GM12878 (cell line): ENCODE results near the gene TACC3. TPM values are rescaled to one million over a fixed set of nuclear protein-coding genes. Genes with fewer than 3 reads are reported as not detected.

ENCODE experiments used
- ATAC-seq: fragments of 200-7000 bp; cut with Tn5 transposase; 3 replicates; pipeline ENCODE4 v1.9.1; 2020; ENCODE audit warnings: mild to moderate bottlenecking, moderate library complexity
- BruUV-seq: library from RNA; stranded (reverse); fragments of 400-500 nt; replicated peaks from 2 replicates; lab custom pipeline; 2021; lab: Mats Ljungman, UMichigan
- CTCF ChIA-PET: fragments of 300-600 bp; sonication (Branson Sonifier 250); formaldehyde crosslinking; extraction: SDS; loops from one replicate; lab custom pipeline; 2021; ENCODE audit warnings: inconsistent platforms; lab: Yijun Ruan, JAX
- POLR2A ChIA-PET: fragments of 350-600 bp; formaldehyde crosslinking; extraction: SDS; loops from one replicate; lab custom pipeline; 2021; ENCODE audit warnings: inconsistent platforms; lab: Charles Lee
- RAD21 ChIA-PET: fragments of 300-600 bp; sonication (Branson Sonifier 250); formaldehyde crosslinking; loops from one replicate; lab custom pipeline; 2023; ENCODE audit warnings: antibody characterized with exemption; ENCODE audit not compliant: unreplicated experiment; lab: Charles Lee
- SMC1A ChIA-PET: fragments of 300-600 bp; sonication (Branson Sonifier 250); formaldehyde crosslinking; loops from one replicate; lab custom pipeline; 2023; ENCODE audit not compliant: unreplicated experiment, uncharacterized antibody; lab: Charles Lee
- DNase-seq: peaks from one replicate; pipeline ENCODE4 v3.0.0-alpha.2; 2011; ENCODE audit warnings: low read depth, low spot score
- FAIRE-seq: peaks from 3 replicates; lab custom pipeline; 2011; peaks lifted over from hg19 to GRCh38; lab: Jason Lieb, UNC
- H2AFZ ChIP-seq: 2 replicates; pipeline ENCODE4 v1.6.0; 2011; ENCODE audit warnings: low read depth, low read length, control low read depth; ENCODE audit not compliant: control insufficient read depth
- H3K27ac ChIP-seq: 2 replicates; pipeline ENCODE4 v1.5.1; 2011; ENCODE audit warnings: control low read depth; ENCODE audit not compliant: control insufficient read depth, insufficient read depth
- H3K27me3 ChIP-seq, 2 experiments: replicated peaks in 1 of 2; 2 replicates each; pipeline versions ENCODE4 v1.6.0 to v1.6.1; 2011; ENCODE audit warnings: low read length in 1 of 2; ENCODE audit not compliant: control insufficient read depth in 2 of 2, insufficient read depth in 2 of 2
- H3K36me3 ChIP-seq, 2 experiments: 2 replicates each; pipeline ENCODE4 v1.5.1; 2011; ENCODE audit warnings: low read length in 1 of 2; ENCODE audit not compliant: control insufficient read depth in 2 of 2, insufficient read depth in 2 of 2
- H3K4me1 ChIP-seq: 2 replicates; pipeline ENCODE4 v1.6.1; 2011; ENCODE audit warnings: mild to moderate bottlenecking, low read length, moderate library complexity, mixed read lengths; ENCODE audit not compliant: control insufficient read depth, insufficient read depth
- H3K4me2 ChIP-seq: 2 replicates; pipeline ENCODE4 v1.6.0; 2011; ENCODE audit warnings: control low read depth; ENCODE audit not compliant: control insufficient read depth, insufficient read depth
- H3K4me3 ChIP-seq: fragments of 200-600 bp; sonication (generic); 2 replicates; pipeline ENCODE4 v1.5.1; 2016
- H3K79me2 ChIP-seq: 2 replicates; pipeline ENCODE4 v1.6.0; 2011; ENCODE audit warnings: low read length; ENCODE audit not compliant: control insufficient read depth, insufficient read depth
- H3K9ac ChIP-seq: 2 replicates; pipeline ENCODE4 v1.8.0; 2011; ENCODE audit warnings: low read length, control low read depth, mixed read lengths; ENCODE audit not compliant: control insufficient read depth, insufficient read depth
- H3K9me3 ChIP-seq: replicated peaks from 3 replicates; pipeline ENCODE4 v1.5.1; 2011; ENCODE audit warnings: mild to moderate bottlenecking, low read length; ENCODE audit not compliant: control insufficient read depth, insufficient read depth
- H4K20me1 ChIP-seq: 2 replicates; pipeline ENCODE4 v1.6.0; 2011; ENCODE audit not compliant: control insufficient read depth, insufficient read depth
- NFXL1 ChIP-seq: fragments of 450-650 bp; IDR thresholded peaks from 2 replicates; pipeline ENCODE4 v1.6.1; 2017; ENCODE audit warnings: antibody characterized with exemption, mild to moderate bottlenecking, borderline replicate concordance
- PRDM15 ChIP-seq: fragments of 450-650 bp; formaldehyde crosslinking; IDR thresholded peaks from 2 replicates; pipeline ENCODE4 v1.4.0; 2020; ENCODE audit warnings: mild to moderate bottlenecking, moderate library complexity
- RAD21 ChIP-seq: IDR thresholded peaks from 2 replicates; pipeline ENCODE4 v1.6.1; 2011; ENCODE audit warnings: mild to moderate bottlenecking, low read depth, low read length, moderate library complexity; ENCODE audit not compliant: insufficient read depth
- SP1 ChIP-seq: IDR thresholded peaks from one replicate; pipeline ENCODE4 v1.6.1; 2011; ENCODE audit warnings: low read depth, low read length
- SUZ12 ChIP-seq: fragments of 200-600 bp; sonication (generic); IDR thresholded peaks from one replicate; pipeline ENCODE4 v1.6.1; 2018; ENCODE audit warnings: antibody characterized with exemption, mild to moderate bottlenecking; ENCODE audit not compliant: unreplicated experiment
- WGBS: methylation state at CpG from one replicate; pipeline ENCODE4 v1.1.6; 2016; ENCODE audit warnings: low lambda C conversion rate; ENCODE audit not compliant: insufficient replicate concordance, insufficient coverage; ENCODE audit errors: missing lambda C conversion rate; 5-methylcytosine and 5-hydroxymethylcytosine counted together
- in situ Hi-C: fragments of 300-500 bp; cut with MboI; formaldehyde crosslinking; loops from 9 replicates; pipeline ENCODE4 v1.14.3; 2018; ENCODE audit warnings: mixed read lengths
- intact Hi-C: fragments of 100-400 bp; cut with micrococcal nuclease; formaldehyde crosslinking; loops from one replicate; pipeline ENCODE4 v1.14.2; 2022; ENCODE audit not compliant: unreplicated experiment
- polyA plus RNA-seq, 11 experiments: library from polyadenylated mRNA; depleted of rRNA in 4 of 11; unstranded in 6 of 11; stranded (reverse) in 5 of 11; fragments of >200 nt; fragmentation: Nextera tagmentation in 4 of 11; fragmentation: Illumina TruSeq in 1 of 11; extraction: Ambion mirVana in 4 of 11; extraction: Trizol in 1 of 11; gene quantifications; 1 replicate in 1 of 11; 2 replicates in 10 of 11; pipeline versions ENCODE4 v1.2.1 to v1.2.3, GENCODE V29; 2011 to 2016; ENCODE audit warnings: inconsistent platforms in 2 of 11, missing spikeins in 2 of 11, low read depth in 1 of 11
- total RNA-seq, 4 experiments: library from RNA; depleted of rRNA in 3 of 4; stranded (reverse); fragments of >200 nt in 3 of 4; fragmentation: Illumina TruSeq in 1 of 4; extraction: Trizol in 1 of 4; gene quantifications; 2 replicates each; pipeline versions ENCODE4 v1.2.1 to v1.2.3, GENCODE V29; 2013 to 2021

Gene TACC3
- total and polyA plus RNA-seq, 10 of the 15 experiments (the other 5 are each of a cell fraction or from before 2014, with no cell fraction given) = 2.8 to 121 (median 73.3) TPM

DNA sequence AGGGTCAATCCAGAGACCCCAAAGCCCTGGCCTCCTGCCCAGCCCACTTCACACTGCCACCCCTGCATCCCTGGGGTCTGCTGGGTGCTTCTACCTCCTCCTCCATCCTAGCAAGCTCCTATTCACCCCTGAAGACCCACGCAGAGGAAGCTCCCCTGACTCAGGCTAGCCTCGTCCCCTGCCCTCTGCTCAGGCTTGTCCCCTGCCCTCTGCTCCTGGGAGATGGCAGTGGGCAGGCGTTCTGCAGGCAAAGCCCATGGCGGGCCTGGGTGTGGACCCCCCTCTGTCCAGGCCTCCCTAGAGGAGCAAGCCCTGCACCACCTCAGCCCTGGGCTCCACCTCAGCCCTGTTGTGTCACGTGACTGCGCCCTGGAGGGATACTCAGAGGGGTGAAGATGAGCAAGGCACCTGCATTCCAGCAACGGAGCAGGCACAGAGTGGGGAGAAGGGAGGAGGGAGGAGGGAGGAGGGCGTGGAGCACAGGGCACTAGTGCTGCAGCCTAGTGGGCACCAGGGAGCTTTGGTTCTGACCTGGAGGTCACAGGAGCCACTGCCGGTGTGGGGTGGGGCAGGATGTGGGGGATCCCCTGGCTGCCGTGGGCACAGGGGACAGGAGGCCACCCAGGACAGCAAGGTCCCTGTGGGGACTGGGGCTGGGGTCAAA lies 44.2 kb downstream of the TACC3 start (continued):
- TF ChIP-seq PRDM15 (CRISPR knock-in tag) = no peak
- TF ChIP-seq SP1 = no peak
- peak; percentile 61; the same call in 1 of the 2 replicates for TF ChIP-seq NFXL1

DNA sequence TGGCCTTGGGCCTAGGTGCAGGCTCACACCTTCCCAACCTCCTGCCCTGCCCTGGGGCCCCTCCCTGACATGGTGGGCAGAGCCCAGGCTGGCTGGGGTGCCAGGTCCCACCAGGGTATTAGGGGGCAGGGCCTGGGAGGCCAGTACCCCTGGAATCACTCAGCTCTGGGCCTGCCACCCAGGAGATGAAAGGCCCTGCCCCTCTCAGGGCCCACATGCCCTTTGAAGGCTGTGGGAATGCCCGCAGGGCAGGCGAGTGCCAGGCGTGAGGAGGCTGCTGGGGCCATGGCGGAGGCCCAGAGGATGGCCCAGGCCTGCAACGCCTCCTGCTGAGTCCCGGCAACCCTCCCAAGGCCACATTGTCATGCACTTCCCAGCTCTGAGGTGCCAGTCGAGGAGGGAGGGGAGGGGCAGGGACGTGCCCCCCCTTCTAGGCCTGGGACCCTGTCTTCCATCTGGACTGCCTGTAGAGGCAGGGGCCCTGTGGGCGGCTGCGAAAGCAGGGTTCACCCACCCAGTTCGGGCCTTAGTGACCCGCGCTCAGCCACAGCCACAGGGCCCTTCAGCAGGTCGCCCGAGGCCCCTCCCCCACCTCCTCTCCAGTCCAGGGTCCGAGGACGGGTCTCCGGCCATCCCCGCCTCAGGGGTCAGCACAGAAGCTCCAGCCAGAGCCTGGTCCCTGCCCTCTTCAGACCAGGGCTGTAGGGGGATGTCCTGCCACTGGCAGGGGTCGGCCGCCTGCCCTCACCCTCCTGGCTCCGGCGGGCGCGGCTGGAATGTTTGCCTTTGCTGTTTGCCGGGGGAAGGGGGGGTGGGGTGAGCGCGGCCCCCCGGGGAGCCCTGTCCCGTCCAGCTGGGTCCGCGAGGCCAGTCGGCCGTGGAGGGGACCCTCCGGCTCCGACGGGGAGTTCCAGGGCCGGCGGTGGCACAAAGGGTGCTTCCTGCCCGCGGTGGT lies 45.1 kb downstream of the TACC3 start:
- Histone ChIP-seq H3K36me3 (no peaks in the 10 kb centered on the region), H3K9me3 (no peaks in the 10 kb centered on the region), H3K79me2 (no peaks in the 10 kb centered on the region), H3K4me1 (peaks cover 7% of the 10 kb centered on the region), H2AFZ (no peak overlapping the region), H4K20me1 (no peaks in the 10 kb centered on the region), H3K4me2 (no peak overlapping the region), H3K4me3 (no peak overlapping the region), H3K9ac (no peak overlapping the region), H3K27ac (no peak overlapping the region), H3K27me3 (peaks cover 3% of the 10 kb centered on the region in 2 experiments; a peak in 1 of 4 replicates)
- CTCF ChIA-PET = no interaction called here
- ATAC-seq (peak; percentile 4; the same call in 1 of the 3 replicates), DNase-seq (no peak), FAIRE-seq (no peak)
- POLR2A ChIA-PET = no interaction called here
- no TSS peak for BruUV-seq
- TF ChIP-seq RAD21 (no peak), SUZ12 (peak; percentile 4)
- in situ Hi-C loops = no loop called here
- RAD21 ChIA-PET = no interaction called here
- SMC1A ChIA-PET = no interaction called here
- intact Hi-C loops = no loop called here
- 22% methylated on average over 28 of the region's 41 CpGs for WGBS
